ENCODE results near the gene TMEM115. TPM values are rescaled to one million over a fixed set of nuclear protein-coding genes. Genes with fewer than 3 reads are reported as not detected.
A peak's percentile ranks its signal among the peaks of the same experiment; 100 is the strongest.

The TMEM115 gene
- total and polyA plus RNA-seq, 7 experiments from 2014 or later: 17.7 to 40.9 (median 26.0) TPM

DNA sequence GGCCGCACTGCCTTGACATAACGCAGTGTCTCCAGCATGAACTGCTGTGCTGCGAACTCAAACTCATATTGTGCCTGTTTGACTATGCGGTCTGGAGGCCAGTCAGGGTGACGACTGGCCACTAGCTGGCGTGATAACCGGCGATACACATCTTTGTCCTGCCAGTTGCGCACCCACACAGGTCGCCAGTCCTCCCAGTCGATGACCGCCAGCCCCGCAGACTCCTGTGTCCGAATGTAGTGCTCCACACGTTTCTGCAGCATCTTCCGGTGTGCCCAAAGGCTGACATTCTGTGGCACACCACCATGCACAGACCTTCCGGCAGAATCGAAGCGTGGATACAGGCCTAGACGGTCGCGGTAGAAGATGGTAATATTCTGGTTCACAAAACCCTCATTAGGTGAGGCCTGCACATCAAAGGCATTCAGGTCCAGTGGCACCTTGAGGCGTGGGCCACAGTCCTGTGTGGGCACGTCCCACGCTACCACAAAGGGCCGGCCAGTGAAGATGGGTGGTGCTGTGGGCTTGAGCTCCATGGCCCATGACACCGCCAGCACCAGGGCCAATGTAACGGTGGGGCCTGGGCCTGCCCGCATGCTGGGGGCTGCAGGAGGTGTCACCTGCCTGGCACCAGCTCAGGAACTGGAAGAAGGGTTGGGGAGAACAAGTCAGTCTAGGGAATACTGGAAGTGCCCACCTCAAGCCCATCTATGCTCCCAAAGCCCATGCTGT, 39.3 kb downstream of the TMEM115 start:
- Mint-ChIP-seq H3K9me3 (no peaks in the 10 kb centered on the region), H3K4me3 (peak overlapping the region; percentile 84 to 96 (median 92)), H3K27me3 (no peaks in the 10 kb centered on the region), H3K4me1 (peaks cover 26 to 48% (median 39%) of the 10 kb centered on the region in 7 donors), H3K27ac (peak overlapping the region in 5 of 9 donors; percentile 4 to 91 (median 41)), H3K36me3 (peaks cover 0 to 10% (median 0%) of the 10 kb centered on the region in 5 donors)
- Histone ChIP-seq H3K36me3 (ENCODE audit: control insufficient read depth in 2 of 3, insufficient read depth in 3 of 3, low read length in 3 of 3) (peaks cover 0 to 1% (median 0%) of the 10 kb centered on the region in 3 experiments), H3K27ac (ENCODE audit: low read depth, low read length) (peak overlapping the region; percentile 95), H3K4me1 (ENCODE audit: control insufficient read depth in 2 of 2, insufficient read depth in 2 of 2, low read length in 2 of 2) (peaks cover 14 to 28% of the 10 kb centered on the region in 2 donors), H3K27me3 (ENCODE audit: control insufficient read depth in 2 of 2, insufficient read depth in 2 of 2, low read length in 2 of 2) (no peaks in the 10 kb centered on the region), H3K9me3 (ENCODE audit: control insufficient read depth in 2 of 3, low read length in 3 of 3) (no peaks in the 10 kb centered on the region), H3K4me3 (ENCODE audit: low read length) (peak overlapping the region; percentile 97)
- ChIA-PET CTCF (interaction anchor here (1.0 to 1.1 kb wide), 3 partner anchors 16 to 32 kb away, joined by 3 to 5 read pairs (median 3); partner anchors contain the start of genes HYAL3 and NAA80), POLR2A (interaction anchor here (0.9 to 34.0 kb wide), 6 partner anchors 17 to 36 kb away, joined by 3 to 656 read pairs (median 8); partner anchors contain the start of genes CYB561D2, HYAL3, IFRD2 and NAA80)
- DNase-seq: no peak
- intact Hi-C loops (cut with micrococcal nuclease): loop anchor here (2.0 kb wide), 2 partner anchors 17 to 93 kb away; no protein-coding TSS in a partner anchor
- ATAC-seq: no peak

GRCh38 chr3:50319181-50319893, 40.0 kb downstream of the TMEM115 start:
- Mint-ChIP-seq H3K36me3 (peaks cover 0 to 6% (median 0%) of the 10 kb centered on the region in 5 donors), H3K4me1 (peaks cover 20 to 42% (median 31%) of the 10 kb centered on the region in 7 donors), H3K27me3 (no peaks in the 10 kb centered on the region), H3K27ac (peak overlapping the region in 2 of 9 donors; percentile 30 to 36), H3K9me3 (no peaks in the 10 kb centered on the region), H3K4me3 (peak overlapping the region; percentile 35 to 95 (median 88))
- Histone ChIP-seq H3K4me1 (ENCODE audit: control insufficient read depth in 2 of 2, insufficient read depth in 2 of 2, low read length in 2 of 2) (peaks cover 14 to 28% of the 10 kb centered on the region in 2 donors), H3K27me3 (ENCODE audit: control insufficient read depth in 2 of 2, insufficient read depth in 2 of 2, low read length in 2 of 2) (no peaks in the 10 kb centered on the region), H3K36me3 (ENCODE audit: control insufficient read depth in 2 of 3, insufficient read depth in 3 of 3, low read length in 3 of 3) (no peaks in the 10 kb centered on the region), H3K27ac (ENCODE audit: low read depth, low read length) (no peak overlapping the region), H3K9me3 (ENCODE audit: control insufficient read depth in 2 of 3, low read length in 3 of 3) (no peaks in the 10 kb centered on the region), H3K4me3 (ENCODE audit: low read length) (no peak overlapping the region)
- ATAC-seq (no peak), DNase-seq (no peak)
- ChIA-PET POLR2A (interaction anchor here (0.9 to 34.0 kb wide), 4 partner anchors 19 to 37 kb away, joined by 3 to 656 read pairs (median 8); partner anchors contain the start of genes CYB561D2, HYAL3, IFRD2 and NAA80), CTCF (interaction anchor here (0.6 to 1.3 kb wide), 5 partner anchors 18 to 1028 kb away, joined by 3 to 5 read pairs (median 3); partner anchors contain the start of genes HYAL3 and NAA80)
- intact Hi-C loops (cut with micrococcal nuclease): no loop called here

DNA sequence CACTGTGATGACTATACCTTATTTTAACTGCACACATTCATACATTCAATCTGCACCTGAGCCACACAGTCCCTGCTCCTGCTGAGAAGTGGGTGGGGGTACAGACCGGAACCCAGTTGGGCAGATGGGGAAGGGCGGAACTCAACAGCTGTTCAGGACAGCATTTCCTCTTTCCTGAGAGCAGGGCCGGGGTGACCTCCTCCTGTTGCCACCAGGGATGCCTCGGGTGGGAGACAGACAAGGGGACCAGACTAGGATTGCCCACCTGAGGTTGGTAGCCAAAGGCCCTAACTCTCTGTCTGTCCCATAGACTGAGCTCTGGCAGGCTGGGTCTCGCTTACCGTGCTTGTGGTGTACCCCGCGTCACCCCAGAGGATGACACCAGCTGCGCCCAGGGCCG, 40.7 kb downstream of the TMEM115 start:
- Histone ChIP-seq H3K9me3 (ENCODE audit: control insufficient read depth in 2 of 3, low read length in 3 of 3) (no peaks in the 10 kb centered on the region), H3K27ac (ENCODE audit: low read depth, low read length) (no peak overlapping the region), H3K4me3 (ENCODE audit: low read length) (no peak overlapping the region), H3K36me3 (ENCODE audit: control insufficient read depth in 2 of 3, insufficient read depth in 3 of 3, low read length in 3 of 3) (no peaks in the 10 kb centered on the region), H3K27me3 (ENCODE audit: control insufficient read depth in 2 of 2, insufficient read depth in 2 of 2, low read length in 2 of 2) (no peaks in the 10 kb centered on the region), H3K4me1 (ENCODE audit: control insufficient read depth in 2 of 2, insufficient read depth in 2 of 2, low read length in 2 of 2) (peaks cover 14 to 28% of the 10 kb centered on the region in 2 donors)
- H3K9me3 Mint-ChIP-seq: no peaks in the 10 kb centered on the region
- H3K4me1 Mint-ChIP-seq: peaks cover 19 to 42% (median 33%) of the 10 kb centered on the region in 7 donors
- CTCF ChIA-PET: interaction anchor here (0.8 to 1.3 kb wide), 3 partner anchors 18 to 260 kb away, joined by 3 to 4 read pairs (median 3); no protein-coding TSS in a partner anchor
- POLR2A ChIA-PET: interaction anchor here (0.8 to 34.0 kb wide), 4 partner anchors 18 to 38 kb away, joined by 3 to 656 read pairs (median 4); partner anchors contain the start of genes CYB561D2, HYAL3, NAA80 and NPRL2
- H3K4me3 Mint-ChIP-seq: peak overlapping the region in 3 of 10 donors; percentile 21 to 44 (median 25)
- H3K27ac Mint-ChIP-seq: no peak overlapping the region
- ATAC-seq (no peak), DNase-seq (no peak)
- H3K36me3 Mint-ChIP-seq: peaks cover 0 to 6% (median 0%) of the 10 kb centered on the region in 5 donors
- H3K27me3 Mint-ChIP-seq: no peaks in the 10 kb centered on the region
- intact Hi-C loops (cut with micrococcal nuclease): no loop called here

DNA sequence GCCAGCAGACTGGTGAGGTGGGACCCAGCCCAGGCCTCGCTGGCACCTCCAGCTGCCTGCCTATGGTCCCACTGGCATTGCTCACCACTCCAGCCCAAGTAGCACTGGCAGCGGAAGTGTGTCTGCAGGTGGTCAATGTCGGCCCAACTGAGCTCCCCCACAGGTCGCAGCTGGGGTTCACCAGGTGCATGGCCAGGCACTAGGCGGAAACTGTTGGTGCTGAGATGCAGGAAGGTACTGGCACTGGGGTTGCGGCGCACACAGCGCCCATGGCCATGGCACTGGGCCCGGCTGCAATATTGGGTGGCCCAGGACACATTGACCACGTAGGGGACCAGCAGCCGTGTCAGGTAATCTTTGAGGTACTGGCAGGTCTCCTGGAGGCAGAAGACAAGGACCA, 41.2 kb downstream of the TMEM115 start:
- no peaks in the 10 kb centered on the region for H3K9me3 ChIP-seq (ENCODE audit: control insufficient read depth in 2 of 3, low read length in 3 of 3)
- no peak overlapping the region for H3K4me3 ChIP-seq (ENCODE audit: low read length)
- peaks cover 14 to 28% of the 10 kb centered on the region in 2 donors for H3K4me1 ChIP-seq (ENCODE audit: control insufficient read depth in 2 of 2, insufficient read depth in 2 of 2, low read length in 2 of 2)
- Mint-ChIP-seq H3K4me3 (peak overlapping the region in 1 of 10 donors; percentile 21), H3K27me3 (no peaks in the 10 kb centered on the region), H3K27ac (no peak overlapping the region), H3K4me1 (peaks cover 19 to 40% (median 32%) of the 10 kb centered on the region in 7 donors), H3K36me3 (peaks cover 0 to 6% (median 0%) of the 10 kb centered on the region in 5 donors), H3K9me3 (no peaks in the 10 kb centered on the region)
- H3K27me3 ChIP-seq (ENCODE audit: control insufficient read depth in 2 of 2, insufficient read depth in 2 of 2, low read length in 2 of 2): no peaks in the 10 kb centered on the region
- ChIA-PET POLR2A (interaction anchor here (0.8 to 34.0 kb wide), 4 partner anchors 14 to 38 kb away, joined by 3 to 656 read pairs (median 4); partner anchors contain the start of genes CYB561D2, HYAL3, NAA80 and NPRL2), CTCF (interaction anchor here (1.3 kb wide), 1 partner anchor 90 kb away, joined by 3 read pairs; no protein-coding TSS in a partner anchor)
- intact Hi-C loops (cut with micrococcal nuclease): no loop called here
- no peaks in the 10 kb centered on the region for H3K36me3 ChIP-seq (ENCODE audit: control insufficient read depth in 2 of 3, insufficient read depth in 3 of 3, low read length in 3 of 3)
- ATAC-seq: no peak
- H3K27ac ChIP-seq (ENCODE audit: low read depth, low read length): no peak overlapping the region
- DNase-seq: no peak

DNA sequence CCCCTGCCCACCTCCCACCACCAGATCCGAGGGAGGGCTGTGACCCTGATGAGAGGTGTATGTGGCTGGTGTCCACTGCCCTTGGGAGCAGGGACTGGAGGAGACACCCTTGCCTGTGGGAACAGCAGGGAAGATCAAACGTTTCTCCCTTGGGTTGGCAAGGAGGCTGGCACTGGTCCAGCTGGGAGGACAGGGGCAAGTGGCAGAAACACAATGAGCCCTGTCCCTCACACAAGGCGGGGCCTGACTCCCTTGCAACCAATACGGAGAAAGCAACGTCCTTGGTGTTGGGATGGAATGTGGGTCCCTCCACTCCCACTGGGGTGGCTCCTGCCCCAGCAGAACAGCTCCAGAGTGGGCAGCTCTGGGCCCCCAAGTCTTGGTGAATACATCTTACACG, 42.0 kb downstream of the TMEM115 start:
- H3K4me1 ChIP-seq (ENCODE audit: control insufficient read depth in 2 of 2, insufficient read depth in 2 of 2, low read length in 2 of 2): peaks cover 14 to 28% of the 10 kb centered on the region in 2 donors
- Mint-ChIP-seq H3K36me3 (peaks cover 0 to 6% (median 0%) of the 10 kb centered on the region in 5 donors), H3K4me1 (peaks cover 19 to 37% (median 32%) of the 10 kb centered on the region in 7 donors), H3K27ac (peak overlapping the region in 1 of 9 donors; percentile 81), H3K27me3 (no peaks in the 10 kb centered on the region), H3K9me3 (no peaks in the 10 kb centered on the region), H3K4me3 (no peak overlapping the region)
- POLR2A ChIA-PET: interaction anchor here (0.9 kb wide), 2 partner anchors 15 to 18 kb away, joined by 3 read pairs; partner anchors contain the start of genes HYAL3 and NAA80
- no peaks in the 10 kb centered on the region for H3K27me3 ChIP-seq (ENCODE audit: control insufficient read depth in 2 of 2, insufficient read depth in 2 of 2, low read length in 2 of 2)
- intact Hi-C loops (cut with micrococcal nuclease): no loop called here
- CTCF ChIA-PET: no interaction called here
- H3K4me3 ChIP-seq (ENCODE audit: low read length): no peak overlapping the region
- H3K9me3 ChIP-seq (ENCODE audit: control insufficient read depth in 2 of 3, low read length in 3 of 3): no peaks in the 10 kb centered on the region
- H3K36me3 ChIP-seq (ENCODE audit: control insufficient read depth in 2 of 3, insufficient read depth in 3 of 3, low read length in 3 of 3): no peaks in the 10 kb centered on the region
- DNase-seq (no peak), ATAC-seq (no peak)
- H3K27ac ChIP-seq (ENCODE audit: low read depth, low read length): no peak overlapping the region

DNA sequence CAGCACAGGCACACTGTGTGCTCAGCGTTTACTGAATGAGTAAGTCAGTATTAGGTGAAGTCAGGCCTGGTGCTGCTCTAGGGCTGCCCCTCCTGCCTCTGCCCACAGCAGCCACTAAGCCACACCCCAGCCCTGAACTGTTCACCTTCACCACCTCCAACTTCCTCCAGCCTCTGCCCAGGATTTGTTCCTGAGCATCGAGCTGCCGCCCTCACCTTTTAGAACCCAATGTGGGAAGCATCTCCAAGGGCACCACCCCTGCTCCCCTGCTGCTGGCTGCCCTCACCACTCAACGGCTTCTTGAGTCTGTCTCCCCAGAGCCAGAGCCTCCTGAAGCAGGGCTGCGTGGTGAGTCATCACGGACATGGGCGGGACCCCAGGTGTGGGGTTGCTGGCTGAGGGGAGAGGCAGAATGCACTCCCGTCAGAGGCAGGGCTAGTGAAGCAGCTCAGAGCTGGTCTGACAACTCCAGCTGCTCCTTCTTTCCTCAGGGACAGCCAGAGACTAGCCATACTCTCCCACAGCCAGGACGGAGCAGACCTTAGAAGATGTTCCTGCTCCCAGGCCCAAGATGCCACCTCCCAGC, 42.6 kb downstream of the TMEM115 start:
- H3K36me3 Mint-ChIP-seq: peaks cover 0 to 6% (median 0%) of the 10 kb centered on the region in 5 donors
- peak; percentile 45 for ATAC-seq
- H3K36me3 ChIP-seq (ENCODE audit: control insufficient read depth in 2 of 3, insufficient read depth in 3 of 3, low read length in 3 of 3): no peaks in the 10 kb centered on the region
- no peak for DNase-seq
- no peak overlapping the region for H3K27ac ChIP-seq (ENCODE audit: low read depth, low read length)
- H3K27me3 Mint-ChIP-seq: no peaks in the 10 kb centered on the region
- H3K4me3 ChIP-seq (ENCODE audit: low read length): no peak overlapping the region
- no peaks in the 10 kb centered on the region for H3K9me3 ChIP-seq (ENCODE audit: control insufficient read depth in 2 of 3, low read length in 3 of 3)
- H3K27ac Mint-ChIP-seq: peak overlapping the region in 4 of 9 donors; percentile 14 to 83 (median 62)
- intact Hi-C loops (cut with micrococcal nuclease): no loop called here
- peak overlapping the region in 3 of 10 donors; percentile 2 to 62 (median 28) for H3K4me3 Mint-ChIP-seq
- peaks cover 9 to 23% of the 10 kb centered on the region in 2 donors for H3K4me1 ChIP-seq (ENCODE audit: control insufficient read depth in 2 of 2, insufficient read depth in 2 of 2, low read length in 2 of 2)
- peaks cover 19 to 37% (median 32%) of the 10 kb centered on the region in 7 donors for H3K4me1 Mint-ChIP-seq
- H3K27me3 ChIP-seq (ENCODE audit: control insufficient read depth in 2 of 2, insufficient read depth in 2 of 2, low read length in 2 of 2): no peaks in the 10 kb centered on the region
- H3K9me3 Mint-ChIP-seq: no peaks in the 10 kb centered on the region
- CTCF ChIA-PET: no interaction called here
- POLR2A ChIA-PET: interaction anchor here (0.9 kb wide), 1 partner anchor 16 kb away, joined by 3 read pairs; no protein-coding TSS in a partner anchor
